ENCODE results near the gene CCDC187.
A peak's percentile ranks its signal among the peaks of the same experiment; 100 is the strongest.
"Not testable (repeated sequence)": the region's sequence is repeated elsewhere in the genome, so short reads cannot be mapped to it uniquely, and the experiment has no call there.

CCDC187 gene

DNA sequence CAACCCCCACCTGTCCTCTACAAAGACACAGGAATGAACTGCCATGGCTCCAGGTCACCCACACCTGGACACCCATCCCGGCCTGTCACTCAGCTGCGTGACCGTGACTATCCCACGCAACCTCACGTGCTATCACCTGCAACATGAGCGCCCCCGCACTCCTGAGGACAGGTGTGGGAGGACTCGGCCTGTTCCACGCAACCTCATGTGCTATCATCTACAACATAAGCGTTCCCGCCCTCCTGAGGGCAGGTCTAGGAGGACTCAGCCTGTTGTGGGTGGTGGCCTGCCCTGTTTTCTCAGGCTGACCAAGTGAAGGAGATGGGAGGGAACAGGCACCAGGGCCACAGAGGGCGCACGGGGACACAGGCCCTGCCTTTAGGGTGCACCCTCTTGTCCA is 62.4 kb downstream of the CCDC187 start:
- POLR2A ChIA-PET (ENCODE audit: low non-redundant PET), result no interaction called here
- H3K27ac ChIP-seq, result no peak overlapping the region
- CTCF ChIA-PET, result interaction anchor here (0.6 kb wide), 1 partner anchor 18 kb away, joined by 3 read pairs; no protein-coding TSS in a partner anchor
- DNase-seq (ENCODE audit: low spot score), result no peak
- TF ChIP-seq, protein P1, sequence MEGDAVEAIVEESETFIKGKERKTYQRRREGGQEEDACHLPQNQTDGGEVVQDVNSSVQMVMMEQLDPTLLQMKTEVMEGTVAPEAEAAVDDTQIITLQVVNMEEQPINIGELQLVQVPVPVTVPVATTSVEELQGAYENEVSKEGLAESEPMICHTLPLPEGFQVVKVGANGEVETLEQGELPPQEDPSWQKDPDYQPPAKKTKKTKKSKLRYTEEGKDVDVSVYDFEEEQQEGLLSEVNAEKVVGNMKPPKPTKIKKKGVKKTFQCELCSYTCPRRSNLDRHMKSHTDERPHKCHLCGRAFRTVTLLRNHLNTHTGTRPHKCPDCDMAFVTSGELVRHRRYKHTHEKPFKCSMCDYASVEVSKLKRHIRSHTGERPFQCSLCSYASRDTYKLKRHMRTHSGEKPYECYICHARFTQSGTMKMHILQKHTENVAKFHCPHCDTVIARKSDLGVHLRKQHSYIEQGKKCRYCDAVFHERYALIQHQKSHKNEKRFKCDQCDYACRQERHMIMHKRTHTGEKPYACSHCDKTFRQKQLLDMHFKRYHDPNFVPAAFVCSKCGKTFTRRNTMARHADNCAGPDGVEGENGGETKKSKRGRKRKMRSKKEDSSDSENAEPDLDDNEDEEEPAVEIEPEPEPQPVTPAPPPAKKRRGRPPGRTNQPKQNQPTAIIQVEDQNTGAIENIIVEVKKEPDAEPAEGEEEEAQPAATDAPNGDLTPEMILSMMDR (conservative IDR thresholded peaks at IDR 0.05; ENCODE audit: low read depth), result no peak

DNA sequence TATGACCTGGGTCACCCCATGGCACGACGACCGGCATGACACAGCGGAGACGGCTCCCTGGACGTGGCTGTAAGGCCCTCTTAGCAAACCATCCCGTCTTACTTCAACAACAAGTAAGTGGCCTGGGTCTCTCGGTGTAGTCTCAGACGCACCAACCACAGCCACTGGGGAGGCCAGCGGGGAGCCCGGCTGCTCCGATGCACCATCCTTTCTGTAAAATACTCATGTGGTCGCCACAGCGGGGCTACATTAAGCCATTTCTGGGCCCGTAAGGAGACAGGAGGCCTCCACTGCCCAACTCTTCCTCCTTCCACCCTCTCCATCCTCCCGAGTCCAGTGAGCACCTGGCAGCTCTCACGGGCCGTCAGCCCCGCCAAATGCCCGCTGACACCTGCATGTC is 63.0 kb downstream of the CCDC187 start:
- H3K27ac ChIP-seq, result peak overlapping the region; percentile 6; the same call in 1 of the 2 replicates
- POLR2A ChIA-PET (ENCODE audit: low non-redundant PET), result no interaction called here
- TF ChIP-seq, protein P1 (conservative IDR thresholded peaks at IDR 0.05; ENCODE audit: low read depth), result no peak
- DNase-seq (ENCODE audit: low spot score), result no peak
- CTCF ChIA-PET, result no interaction called here

DNA sequence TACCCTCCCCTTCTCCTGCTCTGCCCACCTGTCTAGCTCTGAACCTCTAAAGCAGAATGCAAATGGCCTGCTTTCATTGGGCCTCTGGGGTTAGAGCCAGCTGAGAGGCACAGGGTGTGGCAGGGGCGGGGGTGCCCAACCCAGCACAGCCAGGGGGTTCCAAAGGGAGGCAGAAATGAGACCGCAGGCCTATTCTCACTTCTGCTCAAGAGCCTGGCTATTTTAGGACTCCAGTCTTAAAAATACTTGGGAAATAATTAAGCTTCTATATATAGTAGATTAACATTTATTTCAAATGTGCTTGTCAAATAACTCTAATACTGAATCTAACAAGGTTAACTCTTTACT is 63.9 kb downstream of the CCDC187 start:
- TF ChIP-seq, protein P1 (conservative IDR thresholded peaks at IDR 0.05; ENCODE audit: low read depth), result no peak
- DNase-seq (ENCODE audit: low spot score), result no peak
- ChIA-PET CTCF (interaction anchor here (0.7 kb wide), 1 partner anchor 44 kb away, joined by 4 read pairs; no protein-coding TSS in a partner anchor), POLR2A (ENCODE audit: low non-redundant PET) (no interaction called here)
- H3K27ac ChIP-seq, result 0 out of 2 replicates have a peak overlapping the region, but pooled peaks have one; percentile 40

DNA sequence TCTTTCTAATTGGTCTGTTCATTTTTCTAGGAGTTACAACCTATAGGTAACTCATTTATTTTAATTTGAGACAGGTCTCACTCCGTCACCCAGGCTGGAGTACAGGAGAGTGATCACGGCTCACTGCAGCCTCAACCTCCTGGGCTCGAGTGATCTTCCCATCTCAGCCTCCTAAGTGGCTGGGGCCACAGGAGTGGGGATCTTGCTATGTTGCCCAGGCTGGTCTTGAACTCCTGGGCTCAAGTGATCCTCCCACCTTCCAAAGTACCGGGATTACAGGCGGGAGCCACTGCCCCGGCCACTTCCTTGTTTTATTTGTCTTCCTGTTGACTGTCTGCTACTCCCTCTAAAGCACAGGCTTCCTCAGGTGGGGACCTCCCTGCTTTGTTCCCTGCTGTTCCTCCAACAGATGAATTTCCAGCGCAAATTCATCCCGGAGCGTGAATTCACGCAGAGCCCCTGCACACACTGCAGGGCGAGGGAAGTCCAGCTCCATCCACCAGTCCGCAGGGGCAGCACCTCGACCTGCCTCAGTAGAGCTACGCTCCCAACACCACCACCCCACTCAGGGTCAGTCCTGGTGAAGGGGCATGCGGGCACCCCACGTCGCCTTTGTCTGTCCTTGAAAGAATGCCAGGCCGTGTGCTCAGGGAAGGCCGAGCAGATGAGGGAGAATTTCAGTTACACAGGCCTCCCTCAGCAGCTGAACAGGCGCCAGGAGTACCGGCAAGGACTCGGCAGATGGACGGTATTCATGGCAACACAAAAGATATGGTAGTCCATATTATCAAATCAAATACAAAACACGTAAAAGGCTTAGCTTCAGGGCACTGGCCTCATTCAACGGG is 64.5 kb downstream of the CCDC187 start:
- H3K27ac ChIP-seq, result peak overlapping the region; percentile 40
- DNase-seq (ENCODE audit: low spot score), result no peak
- CTCF ChIA-PET, result interaction anchor here (0.7 kb wide), 1 partner anchor 44 kb away, joined by 4 read pairs; no protein-coding TSS in a partner anchor
- POLR2A ChIA-PET (ENCODE audit: low non-redundant PET), result no interaction called here
- TF ChIP-seq, protein P1 (conservative IDR thresholded peaks at IDR 0.05; ENCODE audit: low read depth), result no peak

DNA sequence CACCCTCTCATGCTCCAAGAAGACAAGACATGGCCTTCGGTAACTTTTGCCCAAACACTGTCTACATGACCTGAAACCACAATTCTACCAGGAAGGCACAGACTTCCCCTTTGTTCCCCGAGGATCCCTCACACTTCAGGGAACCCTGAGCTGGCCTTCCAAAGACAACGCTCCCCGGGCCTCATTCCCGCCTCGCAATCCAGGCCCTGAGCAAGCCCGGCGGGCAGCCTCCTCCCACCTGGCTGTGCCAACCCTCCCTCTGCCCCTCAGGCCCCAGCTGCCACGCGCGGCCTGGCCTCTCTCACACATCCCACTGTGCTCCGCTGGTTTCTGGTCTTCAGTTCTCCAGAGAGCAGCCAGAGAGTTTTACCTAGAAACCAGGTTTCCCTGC is 65.6 kb downstream of the CCDC187 start:
- H3K27ac ChIP-seq, result peak overlapping the region; percentile 40
- TF ChIP-seq, protein P1 (conservative IDR thresholded peaks at IDR 0.05; ENCODE audit: low read depth), result no peak
- ChIA-PET CTCF (interaction anchor here (0.6 kb wide), 1 partner anchor 10 kb away, joined by 3 read pairs; no protein-coding TSS in a partner anchor), POLR2A (ENCODE audit: low non-redundant PET) (no interaction called here)
- no peak for DNase-seq (ENCODE audit: low spot score)

DNA sequence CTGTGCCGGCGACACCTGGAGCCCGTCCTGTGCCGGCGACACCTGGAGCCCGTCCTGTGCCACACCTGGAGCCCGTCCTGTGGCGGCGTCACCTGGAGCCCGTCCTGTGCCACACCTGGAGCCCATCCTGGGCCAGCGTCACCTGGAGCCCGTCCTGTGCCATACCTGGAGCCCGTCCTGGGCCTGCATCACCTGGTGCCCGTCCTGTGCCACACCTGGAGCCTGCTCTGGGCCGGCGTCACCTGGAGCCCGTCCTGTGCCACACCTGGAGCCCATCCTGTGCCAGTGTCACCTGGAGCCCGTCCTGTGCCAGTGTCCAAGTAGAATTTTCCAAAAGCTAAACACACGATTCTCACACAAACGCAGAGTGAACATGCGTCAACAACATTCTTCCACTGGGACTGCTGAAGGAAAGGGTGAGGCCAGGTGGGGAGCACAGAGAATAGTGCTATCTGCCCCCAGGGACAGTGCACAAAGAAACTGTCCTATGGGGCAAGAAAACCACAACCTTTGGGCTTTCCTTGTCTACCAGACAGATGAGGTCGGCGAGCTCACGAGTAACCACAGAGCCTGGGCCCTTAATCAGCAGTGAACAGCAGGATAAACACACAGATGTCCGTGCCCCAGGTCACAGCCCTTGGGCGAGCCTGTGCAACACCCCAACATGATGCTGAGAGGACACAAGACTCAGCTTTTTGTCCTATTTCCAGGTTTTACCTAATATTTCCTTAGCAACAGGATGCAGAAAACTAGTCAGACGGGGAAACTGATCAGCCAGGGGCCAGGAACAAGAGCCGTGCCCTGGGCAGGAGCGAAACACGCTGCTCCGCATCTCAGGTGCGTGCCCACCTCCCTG is 66.2 kb downstream of the CCDC187 start:
- TF ChIP-seq, protein P1 (conservative IDR thresholded peaks at IDR 0.05; ENCODE audit: low read depth), result no peak
- peak overlapping the region; percentile 40 for H3K27ac ChIP-seq
- ChIA-PET POLR2A (ENCODE audit: low non-redundant PET) (no interaction called here), CTCF (interaction anchor here (0.6 kb wide), 2 partner anchors 10 to 1213 kb away, joined by 3 read pairs; no protein-coding TSS in a partner anchor)
- DNase-seq (ENCODE audit: low spot score), result no peak

DNA sequence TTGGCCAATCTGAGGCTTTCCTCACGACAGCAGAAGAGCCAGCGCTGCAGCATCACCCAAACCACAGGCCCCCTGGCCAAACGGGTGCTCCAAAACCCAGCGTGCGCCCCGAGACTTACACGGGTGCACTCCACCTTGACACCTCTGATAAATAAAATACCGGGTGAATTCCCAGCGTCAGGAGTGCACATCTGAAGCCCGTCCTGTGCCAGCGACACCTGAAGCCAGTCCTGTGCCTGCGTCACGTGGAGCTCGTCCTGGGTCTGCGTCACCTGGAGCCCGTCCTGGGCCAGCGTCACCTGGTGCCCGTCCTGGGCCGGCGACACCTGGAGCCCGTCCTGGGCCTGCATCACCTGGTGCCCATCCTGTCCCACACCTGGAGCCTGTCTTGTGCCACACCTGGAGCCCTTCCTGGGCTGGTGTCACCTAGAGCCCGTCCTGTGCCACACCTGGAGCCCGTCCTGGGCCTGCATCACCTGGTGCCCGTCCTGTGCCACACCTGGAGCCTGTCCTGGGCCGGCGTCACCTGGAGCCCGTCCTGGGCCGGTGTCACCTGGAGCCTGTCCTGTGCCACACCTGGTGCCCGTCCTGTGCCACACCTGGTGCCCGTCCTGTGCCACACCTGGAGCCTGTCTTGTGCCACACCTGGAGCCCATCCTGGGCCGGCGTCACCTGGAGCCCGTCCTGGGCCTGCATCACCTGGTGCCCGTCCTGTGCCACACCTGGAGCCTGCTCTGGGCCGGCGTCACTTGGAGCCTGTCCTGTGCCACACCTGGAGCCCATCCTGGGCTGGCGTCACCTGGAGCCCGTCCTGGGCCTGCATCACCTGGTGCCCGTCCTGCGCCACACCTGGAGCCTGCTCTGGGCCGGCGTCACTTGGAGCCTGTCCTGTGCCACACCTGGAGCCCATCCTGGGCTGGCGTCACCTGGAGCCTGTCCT is 67.2 kb downstream of the CCDC187 start:
- H3K27ac ChIP-seq; CTCF ChIA-PET; POLR2A ChIA-PET (ENCODE audit: low non-redundant PET); DNase-seq (ENCODE audit: low spot score): not testable (repeated sequence)
